Endodermal cell (in vitro differentiated cells): ENCODE data around the gene CLEC17A. TPM values are rescaled to one million over a fixed set of nuclear protein-coding genes. Genes with fewer than 3 reads are reported as not detected.

Experiments used
- DNase-seq: peaks from one replicate; pipeline ENCODE4 v3.0.0-alpha.2; 2017
- H3K27ac ChIP-seq: 2 replicates; pipeline ENCODE4 v1.5.1; 2013; ENCODE audit warnings: mild to moderate bottlenecking, low read depth, low read length, moderate library complexity
- H3K27me3 ChIP-seq: 2 replicates; pipeline ENCODE4 v1.6.1; 2013; ENCODE audit warnings: mild to moderate bottlenecking, low read length, moderate library complexity; ENCODE audit not compliant: insufficient read depth, control insufficient read depth, poor library complexity, severe bottlenecking
- H3K36me3 ChIP-seq: 2 replicates; pipeline ENCODE4 v1.7.0; 2013; ENCODE audit warnings: mild to moderate bottlenecking, low read length, moderate library complexity; ENCODE audit not compliant: control insufficient read depth, insufficient read depth
- H3K4me1 ChIP-seq: one replicate; pipeline ENCODE4 v1.7.0; 2013; ENCODE audit warnings: low read length; ENCODE audit not compliant: control insufficient read depth, insufficient read depth
- H3K4me3 ChIP-seq: 2 replicates; pipeline ENCODE4 v1.5.1; 2013; ENCODE audit warnings: mild to moderate bottlenecking, low read length, moderate library complexity
- H3K9ac ChIP-seq: 2 replicates; pipeline ENCODE4 v1.6.1; 2013; ENCODE audit warnings: mild to moderate bottlenecking, low read length, moderate library complexity; ENCODE audit not compliant: poor library complexity, severe bottlenecking; ENCODE audit errors: extremely low read depth
- H3K9me3 ChIP-seq: 2 replicates; pipeline ENCODE4 v1.6.1; 2013; ENCODE audit warnings: mild to moderate bottlenecking, low read length, moderate library complexity; ENCODE audit not compliant: control insufficient read depth
- H3K27ac Mint-ChIP-seq: 2 replicates; pipeline ENCODE4 v1.8.0; 2020; ENCODE audit warnings: mixed read lengths
- H3K27me3 Mint-ChIP-seq: 2 replicates; pipeline ENCODE4 v1.8.0; 2021; ENCODE audit warnings: mild to moderate bottlenecking, mixed read lengths; ENCODE audit not compliant: insufficient read depth
- H3K36me3 Mint-ChIP-seq: 2 replicates; pipeline ENCODE4 v1.8.0; 2020; ENCODE audit warnings: low read depth, mixed read lengths
- H3K4me1 Mint-ChIP-seq: 2 replicates; pipeline ENCODE4 v1.8.0; 2020; ENCODE audit warnings: mixed read lengths
- H3K4me3 Mint-ChIP-seq: 2 replicates; pipeline ENCODE4 v1.8.0; 2020; ENCODE audit warnings: mild to moderate bottlenecking, moderate library complexity, mixed read lengths
- H3K9me3 Mint-ChIP-seq: 2 replicates; pipeline ENCODE4 v1.8.0; 2020; ENCODE audit warnings: mild to moderate bottlenecking, mixed read lengths
- CTCF ChIP-seq: fragments of 200-600 bp; sonication (generic); conservative IDR thresholded peaks from 2 replicates; pipeline ENCODE4 v1.5.0; 2021; ENCODE audit warnings: antibody characterized with exemption, mild to moderate bottlenecking
- WGBS, 2 experiments: methylation state at CpG; one replicate each; pipeline versions ENCODE4 v1.1.5 to v1.1.7; 2013; ENCODE audit warnings: missing lambda C conversion rate in 2 of 2, mixed read lengths in 1 of 2; ENCODE audit not compliant: insufficient coverage in 1 of 2, insufficient read length in 1 of 2; 5-methylcytosine and 5-hydroxymethylcytosine counted together
- long read RNA-seq, 4 experiments: library from polyadenylated mRNA in 2 of 4; library from RNA in 1 of 4; library from capped mRNA in 1 of 4; stranded (forward) in 3 of 4; unstranded in 1 of 4; transcript quantifications; one replicate each; pipeline ENCODE4 v2.0.0, GENCODE V29; 2020 to 2021; ENCODE audit warnings: inconsistent platforms in 1 of 4
- polyA plus RNA-seq, 2 experiments: library from polyadenylated mRNA; stranded (reverse); fragments of 50-300 nt; gene quantifications; one replicate each; pipeline ENCODE4 v1.2.3, GENCODE V29; 2013
- total RNA-seq, 2 donors: library from RNA; stranded (reverse); fragmentation: NEBNext Ultra II Directional in 1 of 2; extraction: Animal tissue kit (Norgen Biotek cat#: 25700) in 1 of 2; gene quantifications; 2 replicates in 1 of 2; 3 replicates in 1 of 2; pipeline ENCODE4 v1.2.1, GENCODE V29; 2021

The CLEC17A gene
- not detected for total RNA-seq
- polyA plus RNA-seq (2013, experiment 1 of 2): not detected
- not detected for polyA plus RNA-seq (2013, experiment 2 of 2)
- long read RNA-seq, experiment 1: 0 reads
- long read RNA-seq, experiment 2: 0 reads
- long read RNA-seq, experiment 3: 0 reads
- long read RNA-seq, experiment 4: 0 reads

- H3K27ac Mint-ChIP-seq: no peak within 1 kb of the TSS
- DNase-seq: no peak
- no peak within 1 kb of the TSS for H3K4me3 Mint-ChIP-seq
- H3K27ac ChIP-seq: no peak within 1 kb of the TSS
- H3K9me3 ChIP-seq: no peaks in the 10 kb centered on the region
- H3K4me1 Mint-ChIP-seq: no peaks in the 10 kb centered on the region
- H3K9me3 Mint-ChIP-seq: peaks cover 28% of the 10 kb centered on the region
- H3K9ac ChIP-seq: no peak within 1 kb of the TSS
- 54 to 71% methylated on average over 2 to 6 of the region's 6 CpGs for WGBS, 2 experiments
- H3K27me3 ChIP-seq: no peaks in the 10 kb centered on the region
- no peak for TF ChIP-seq CTCF
- H3K36me3 Mint-ChIP-seq: no peaks in the 10 kb centered on the region
- H3K27me3 Mint-ChIP-seq: peaks cover 2% of the 10 kb centered on the region
- H3K4me3 ChIP-seq: no peak within 1 kb of the TSS
- no peaks in the 10 kb centered on the region for H3K36me3 ChIP-seq
- H3K4me1 ChIP-seq: no peaks in the 10 kb centered on the region
Measured at GRCh38 chr19:14582894-14583340, at the start of gene CLEC17A. TSS of gene CLEC17A (plus strand) at chr19:14583084. CDS start at chr19:14583161, 77 bp downstream.

GRCh38 chr19:14533450-14533849 is 49.4 kb upstream of the CLEC17A start:
- Histone ChIP-seq H3K27ac (no peak overlapping the region), H3K4me1 (no peaks in the 10 kb centered on the region), H3K27me3 (no peaks in the 10 kb centered on the region), H3K9ac (no peak overlapping the region), H3K9me3 (no peaks in the 10 kb centered on the region), H3K4me3 (no peak overlapping the region), H3K36me3 (no peaks in the 10 kb centered on the region)
- no peak for DNase-seq
- H3K9me3 Mint-ChIP-seq: no peaks in the 10 kb centered on the region
- no peak overlapping the region for H3K27ac Mint-ChIP-seq
- H3K27me3 Mint-ChIP-seq: no peaks in the 10 kb centered on the region
- H3K4me1 Mint-ChIP-seq: peaks cover 13% of the 10 kb centered on the region
- 87 to 94% methylated on average over 3 to 5 of the region's 5 CpGs for WGBS, 2 experiments
- peaks cover 8% of the 10 kb centered on the region for H3K36me3 Mint-ChIP-seq
- H3K4me3 Mint-ChIP-seq: no peak overlapping the region
- TF ChIP-seq CTCF: no peak

GRCh38 chr19:14536926-14537692 is 45.8 kb upstream of the CLEC17A start:
- peak; percentile 98 for DNase-seq
- H3K36me3 Mint-ChIP-seq: peaks cover 14% of the 10 kb centered on the region
- H3K9me3 ChIP-seq: no peaks in the 10 kb centered on the region
- WGBS, 2 experiments: 21 to 50% methylated on average over 7 to 19 of the region's 24 CpGs
- peak overlapping the region; percentile 43 for H3K4me3 Mint-ChIP-seq
- no peaks in the 10 kb centered on the region for H3K4me1 ChIP-seq
- no peaks in the 10 kb centered on the region for H3K9me3 Mint-ChIP-seq
- peak overlapping the region; percentile 91 for H3K27ac Mint-ChIP-seq
- peak overlapping the region; percentile 60 for H3K4me3 ChIP-seq
- H3K27me3 ChIP-seq: no peaks in the 10 kb centered on the region
- H3K27ac ChIP-seq: peak overlapping the region; percentile 32
- H3K27me3 Mint-ChIP-seq: no peaks in the 10 kb centered on the region
- TF ChIP-seq CTCF: no peak
- H3K4me1 Mint-ChIP-seq: peaks cover 8% of the 10 kb centered on the region
- H3K9ac ChIP-seq: no peak overlapping the region
- H3K36me3 ChIP-seq: no peaks in the 10 kb centered on the region
